A549 (cell line): ENCODE results near the gene EWSR1. TPM values are rescaled to one million over a fixed set of nuclear protein-coding genes. Genes with fewer than 3 reads are reported as not detected.

Experiments
- ATAC-seq, 2 experiments: fragments of 200-7000 bp in 1 of 2; fragments of >200 bp in 1 of 2; cut with Nextera tagmentation in 1 of 2; cut with Tn5 transposase in 1 of 2; 3 replicates each; pipeline versions ENCODE4 v1.8.0 to v1.9.1; 2018 to 2020; ENCODE audit warnings: mild to moderate bottlenecking in 1 of 2, moderate library complexity in 1 of 2
- CTCF ChIA-PET: fragments of 300-600 bp; sonication (Branson Sonifier 250); formaldehyde crosslinking; extraction: SDS; loops from one replicate; lab custom pipeline; 2021; ENCODE audit warnings: antibody characterized with exemption, inconsistent platforms; lab: Yijun Ruan, JAX
- POLR2A ChIA-PET: fragments of 350-600 bp; formaldehyde crosslinking; extraction: SDS; loops from one replicate; lab custom pipeline; 2021; ENCODE audit warnings: antibody characterized with exemption, inconsistent platforms; lab: Yijun Ruan, JAX
- DNase-seq, 2 experiments: peaks; one replicate each; pipeline versions ENCODE4 v3.0.0 to v3.0.0-alpha.2; 2011 to 2016; ENCODE audit warnings: low read depth in 1 of 2, low spot score in 1 of 2
- FAIRE-seq: peaks from 2 replicates; lab custom pipeline; 2011; peaks lifted over from hg19 to GRCh38; lab: Jason Lieb, UNC
- H3K27ac ChIP-seq, 2 experiments: fragments of >200 bp; sonication (Bioruptor Twin); formaldehyde crosslinking; 3 replicates each; pipeline ENCODE4 v1.5.1; 2016 to 2017
- H3K4me1 ChIP-seq: fragments of >200 bp; sonication (Bioruptor Twin); formaldehyde crosslinking; 3 replicates; pipeline ENCODE4 v1.6.1; 2016
- H3K4me2 ChIP-seq: fragments of >200 bp; sonication (Bioruptor Twin); formaldehyde crosslinking; 3 replicates; pipeline ENCODE4 v1.6.1; 2016
- H3K4me3 ChIP-seq: fragments of >200 bp; sonication (Bioruptor Twin); formaldehyde crosslinking; 3 replicates; pipeline ENCODE4 v1.5.1; 2016
- H3K9me3 ChIP-seq: fragments of >200 bp; sonication (Bioruptor Twin); formaldehyde crosslinking; 3 replicates; pipeline ENCODE4 v1.6.1; 2016
- BCL3 ChIP-seq: fragments of >200 bp; sonication (Bioruptor Twin); formaldehyde crosslinking; IDR thresholded peaks from 3 replicates; pipeline ENCODE4 v1.6.1; 2016
- CBX2 ChIP-seq: fragments of 200-600 bp; sonication (generic); IDR thresholded peaks from 2 replicates; pipeline ENCODE4 v1.6.1; 2016; ENCODE audit warnings: low read depth, mild to moderate bottlenecking, borderline replicate concordance
- CBX8 ChIP-seq: fragments of 200-600 bp; sonication (generic); IDR thresholded peaks from 2 replicates; pipeline ENCODE4 v1.6.1; 2016
- EHMT2 ChIP-seq: fragments of 200-600 bp; sonication (generic); IDR thresholded peaks from 2 replicates; pipeline ENCODE4 v1.6.1; 2016; ENCODE audit warnings: antibody characterized with exemption, low read depth, mild to moderate bottlenecking, moderate library complexity
- EP300 ChIP-seq, 2 experiments: fragments of >200 bp; sonication (Bioruptor Twin); formaldehyde crosslinking; IDR thresholded peaks; 2 replicates in 1 of 2; 3 replicates in 1 of 2; pipeline ENCODE4 v1.6.1; 2016 to 2017
- FOXS1 ChIP-seq: fragments of 250-450 bp; sonication (Bioruptor Pico); IDR thresholded peaks from 2 replicates; pipeline ENCODE4 v1.5.0; 2020; ENCODE audit warnings: mild to moderate bottlenecking, moderate library complexity
- HDAC2 ChIP-seq: fragments of 200-600 bp; sonication (generic); IDR thresholded peaks from 2 replicates; pipeline ENCODE4 v1.6.1; 2016
- HOXA7 ChIP-seq: fragments of 250-450 bp; sonication (Bioruptor Pico); IDR thresholded peaks from 2 replicates; pipeline ENCODE4 v1.5.0; 2020; ENCODE audit warnings: mild to moderate bottlenecking, moderate library complexity
- KDM1A ChIP-seq: fragments of 200-600 bp; sonication (generic); IDR thresholded peaks from 2 replicates; pipeline ENCODE4 v1.6.1; 2016; ENCODE audit warnings: low read depth, mild to moderate bottlenecking
- KDM5A ChIP-seq: fragments of 200-600 bp; sonication (generic); IDR thresholded peaks from 2 replicates; pipeline ENCODE4 v1.6.1; 2016; ENCODE audit warnings: antibody characterized with exemption, mild to moderate bottlenecking
- MAFK ChIP-seq: fragments of 450-650 bp; IDR thresholded peaks from 2 replicates; pipeline ENCODE4 v1.6.1; 2014; ENCODE audit not compliant: partially characterized antibody
- MAZ ChIP-seq: fragments of 150-350 bp; IDR thresholded peaks from 2 replicates; pipeline ENCODE4 v1.6.1; 2014; ENCODE audit warnings: antibody characterized with exemption, low read depth, low read length, borderline replicate concordance
- POLR2AphosphoS2 ChIP-seq: conservative IDR thresholded peaks from 2 replicates; pipeline ENCODE4 v1.6.1; 2012; ENCODE audit warnings: low read length, improper control_type of control experiment, inconsistent platforms
- RCOR1 ChIP-seq: fragments of 150-350 bp; IDR thresholded peaks from 2 replicates; pipeline ENCODE4 v1.6.1; 2014; ENCODE audit warnings: antibody characterized with exemption, low read length, low read depth
- SMC3 ChIP-seq: fragments of >200 bp; sonication (Bioruptor Twin); formaldehyde crosslinking; IDR thresholded peaks from 3 replicates; pipeline ENCODE4 v1.6.1; 2018; ENCODE audit warnings: inconsistent platforms
- SREBF2 ChIP-seq: fragments of 450-650 bp; IDR thresholded peaks from 2 replicates; pipeline ENCODE4 v1.6.1; 2014; ENCODE audit warnings: mild to moderate bottlenecking, moderate library complexity
- TFCP2L1 ChIP-seq: fragments of 250-450 bp; sonication (Bioruptor Pico); IDR thresholded peaks from 2 replicates; pipeline ENCODE4 v1.5.0; 2021; ENCODE audit warnings: mild to moderate bottlenecking
- USF2 ChIP-seq: fragments of 450-650 bp; IDR thresholded peaks from 2 replicates; pipeline ENCODE4 v1.6.1; 2014; ENCODE audit warnings: antibody characterized with exemption
- WGBS: methylation state at CpG from one replicate; pipeline ENCODE4 v1.1.6; 2017; ENCODE audit errors: missing lambda C conversion rate; 5-methylcytosine and 5-hydroxymethylcytosine counted together
- polyA plus RNA-seq, 4 experiments: library from polyadenylated mRNA; depleted of rRNA in 3 of 4; stranded (reverse); fragments of >200 nt; fragmentation: RNase III in 1 of 4; extraction: RNeasy Plus Mini Kit Qiagen cat#74134 plus additional on column Dnase treatment in 1 of 4; gene quantifications; 2 replicates in 3 of 4; 3 replicates in 1 of 4; pipeline ENCODE4 v1.2.3, GENCODE V29; 2011 to 2017
- TF ChIP-seq, protein P1 (sequence below): fragments of 150-350 bp; IDR thresholded peaks from 2 replicates; pipeline ENCODE4 v1.6.1; 2014; ENCODE audit warnings: low read depth, mild to moderate bottlenecking, low read length
- TF ChIP-seq, protein P2 (sequence below): fragments of 250-450 bp; sonication (Bioruptor Pico); IDR thresholded peaks from 2 replicates; pipeline ENCODE4 v1.5.0; 2020; ENCODE audit warnings: low read depth, mild to moderate bottlenecking, moderate library complexity
- TF ChIP-seq, protein P3 (sequence below): fragments of 200-600 bp; sonication (generic); IDR thresholded peaks from 2 replicates; pipeline ENCODE4 v1.6.1; 2016; ENCODE audit warnings: antibody characterized with exemption, mild to moderate bottlenecking, moderate library complexity

EWSR1 gene
- polyA plus RNA-seq, 2 of the 4 experiments (the other 2 are of a cell fraction): 146 to 281 TPM

DNA sequence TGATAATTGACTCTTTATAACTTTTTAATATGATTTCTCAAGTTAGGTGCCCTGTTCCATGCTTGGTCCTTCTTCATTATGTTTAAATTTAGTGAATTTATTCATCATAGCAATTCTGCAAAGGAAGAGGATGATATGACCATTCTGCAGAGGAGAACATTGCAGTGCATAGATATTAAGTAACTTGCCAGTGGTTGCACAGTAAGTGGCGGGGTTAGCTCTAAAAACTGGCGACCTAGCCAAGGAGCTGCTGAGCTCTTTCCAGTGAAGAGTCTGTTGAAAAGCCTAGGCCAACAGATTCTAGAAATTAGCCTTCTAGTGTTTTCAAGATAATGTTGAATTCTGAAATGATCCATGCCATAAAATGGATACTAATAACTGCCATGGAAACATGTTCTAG, 4.6 kb downstream of the EWSR1 start:
- TF ChIP-seq, protein P1, sequence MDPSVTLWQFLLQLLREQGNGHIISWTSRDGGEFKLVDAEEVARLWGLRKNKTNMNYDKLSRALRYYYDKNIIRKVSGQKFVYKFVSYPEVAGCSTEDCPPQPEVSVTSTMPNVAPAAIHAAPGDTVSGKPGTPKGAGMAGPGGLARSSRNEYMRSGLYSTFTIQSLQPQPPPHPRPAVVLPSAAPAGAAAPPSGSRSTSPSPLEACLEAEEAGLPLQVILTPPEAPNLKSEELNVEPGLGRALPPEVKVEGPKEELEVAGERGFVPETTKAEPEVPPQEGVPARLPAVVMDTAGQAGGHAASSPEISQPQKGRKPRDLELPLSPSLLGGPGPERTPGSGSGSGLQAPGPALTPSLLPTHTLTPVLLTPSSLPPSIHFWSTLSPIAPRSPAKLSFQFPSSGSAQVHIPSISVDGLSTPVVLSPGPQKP: no peak
- TF ChIP-seq FOXS1 (no peak), CBX2 (no peak), POLR2AphosphoS2 (no peak), EHMT2 (no peak), HDAC2 (no peak), KDM5A (no peak), BCL3 (no peak), HOXA7 (CRISPR knock-in tag) (no peak), TFCP2L1 (CRISPR knock-in tag) (no peak), KDM1A (no peak), RCOR1 (no peak), SREBF2 (no peak), MAZ (no peak), USF2 (no peak)
- TF ChIP-seq, protein P2, sequence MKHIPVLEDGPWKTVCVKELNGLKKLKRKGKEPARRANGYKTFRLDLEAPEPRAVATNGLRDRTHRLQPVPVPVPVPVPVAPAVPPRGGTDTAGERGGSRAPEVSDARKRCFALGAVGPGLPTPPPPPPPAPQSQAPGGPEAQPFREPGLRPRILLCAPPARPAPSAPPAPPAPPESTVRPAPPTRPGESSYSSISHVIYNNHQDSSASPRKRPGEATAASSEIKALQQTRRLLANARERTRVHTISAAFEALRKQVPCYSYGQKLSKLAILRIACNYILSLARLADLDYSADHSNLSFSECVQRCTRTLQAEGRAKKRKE (CRISPR knock-in tag): no peak
- Histone ChIP-seq H3K4me3 (no peak overlapping the region), H3K4me2 (no peak overlapping the region; the same call in 2 of the 3 replicates), H3K27ac (no peak overlapping the region), H3K4me1 (peaks cover 52% of the 10 kb centered on the region), H3K9me3 (no peaks in the 10 kb centered on the region)
- ChIA-PET POLR2A (no interaction called here), CTCF (interaction anchor here (1.8 kb wide), 1 partner anchor 27 kb away, joined by 5 read pairs; no protein-coding TSS in a partner anchor)
- FAIRE-seq (no peak), ATAC-seq (no peak), DNase-seq (no peak)
- WGBS: 95% methylated on average over 2 of the region's 2 CpGs

GRCh38 chr22:29275167-29275566, 7.1 kb downstream of the EWSR1 start:
- H3K9me3 ChIP-seq: no peaks in the 10 kb centered on the region
- ChIA-PET POLR2A (no interaction called here), CTCF (no interaction called here)
- WGBS: 76% methylated on average over 3 of the region's 3 CpGs
- no peak for TF ChIP-seq USF2
- no peak for TF ChIP-seq KDM1A
- TF ChIP-seq SMC3: no peak
- no peak overlapping the region for H3K27ac ChIP-seq
- FAIRE-seq (no peak), ATAC-seq (no peak), DNase-seq (no peak)
- peaks cover 47% of the 10 kb centered on the region for H3K4me1 ChIP-seq
- H3K4me3 ChIP-seq: no peak overlapping the region
- peak overlapping the region; percentile 28 for H3K4me2 ChIP-seq

- TF ChIP-seq, protein P2 (CRISPR knock-in tag): no peak
- TF ChIP-seq EP300 (IDR thresholded peaks at IDR 0.05): no peak
- TF ChIP-seq CBX8: no peak
- no peak for TF ChIP-seq MAFK
- TF ChIP-seq, protein P3, sequence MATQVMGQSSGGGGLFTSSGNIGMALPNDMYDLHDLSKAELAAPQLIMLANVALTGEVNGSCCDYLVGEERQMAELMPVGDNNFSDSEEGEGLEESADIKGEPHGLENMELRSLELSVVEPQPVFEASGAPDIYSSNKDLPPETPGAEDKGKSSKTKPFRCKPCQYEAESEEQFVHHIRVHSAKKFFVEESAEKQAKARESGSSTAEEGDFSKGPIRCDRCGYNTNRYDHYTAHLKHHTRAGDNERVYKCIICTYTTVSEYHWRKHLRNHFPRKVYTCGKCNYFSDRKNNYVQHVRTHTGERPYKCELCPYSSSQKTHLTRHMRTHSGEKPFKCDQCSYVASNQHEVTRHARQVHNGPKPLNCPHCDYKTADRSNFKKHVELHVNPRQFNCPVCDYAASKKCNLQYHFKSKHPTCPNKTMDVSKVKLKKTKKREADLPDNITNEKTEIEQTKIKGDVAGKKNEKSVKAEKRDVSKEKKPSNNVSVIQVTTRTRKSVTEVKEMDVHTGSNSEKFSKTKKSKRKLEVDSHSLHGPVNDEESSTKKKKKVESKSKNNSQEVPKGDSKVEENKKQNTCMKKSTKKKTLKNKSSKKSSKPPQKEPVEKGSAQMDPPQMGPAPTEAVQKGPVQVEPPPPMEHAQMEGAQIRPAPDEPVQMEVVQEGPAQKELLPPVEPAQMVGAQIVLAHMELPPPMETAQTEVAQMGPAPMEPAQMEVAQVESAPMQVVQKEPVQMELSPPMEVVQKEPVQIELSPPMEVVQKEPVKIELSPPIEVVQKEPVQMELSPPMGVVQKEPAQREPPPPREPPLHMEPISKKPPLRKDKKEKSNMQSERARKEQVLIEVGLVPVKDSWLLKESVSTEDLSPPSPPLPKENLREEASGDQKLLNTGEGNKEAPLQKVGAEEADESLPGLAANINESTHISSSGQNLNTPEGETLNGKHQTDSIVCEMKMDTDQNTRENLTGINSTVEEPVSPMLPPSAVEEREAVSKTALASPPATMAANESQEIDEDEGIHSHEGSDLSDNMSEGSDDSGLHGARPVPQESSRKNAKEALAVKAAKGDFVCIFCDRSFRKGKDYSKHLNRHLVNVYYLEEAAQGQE: no peak
- Histone ChIP-seq H3K9me3 (no peaks in the 10 kb centered on the region), H3K4me1 (peaks cover 39% of the 10 kb centered on the region), H3K4me3 (no peak overlapping the region), H3K4me2 (peak overlapping the region; percentile 28), H3K27ac (no peak overlapping the region)
- WGBS: 77% methylated on average over 3 of the region's 3 CpGs
- POLR2A ChIA-PET: no interaction called here
- ATAC-seq (no peak), FAIRE-seq (no peak), DNase-seq (no peak)
- CTCF ChIA-PET: interaction anchor here (1.3 kb wide), 1 partner anchor 25 kb away, joined by 7 read pairs; no protein-coding TSS in a partner anchor
These were observed 7.9 kb downstream of the EWSR1 start for GRCh38 chr22:29275819-29276565.
